ENCODE data around the gene FAM193B.

Gene FAM193B

DNA sequence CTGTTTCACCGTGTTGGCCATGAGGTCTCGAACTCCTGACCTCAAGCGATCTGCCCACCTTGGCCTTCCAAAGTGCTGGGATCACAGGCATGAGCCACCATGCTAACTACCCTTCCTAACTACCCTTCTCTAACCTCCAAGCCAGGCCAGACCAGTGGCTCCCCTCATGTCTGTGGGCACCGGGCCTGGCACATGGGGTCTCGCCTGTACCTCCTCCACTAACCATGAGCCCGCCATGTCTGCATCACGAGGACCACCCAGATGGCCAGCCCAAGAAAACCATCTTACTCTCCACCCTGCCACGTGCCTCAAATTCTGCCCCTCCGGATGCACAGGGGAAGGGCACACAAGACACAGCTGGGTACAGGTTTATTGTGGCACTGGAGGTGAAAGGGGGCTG lies 71.3 kb downstream of the FAM193B start:
- no peak for DNase-seq

- no peak for DNase-seq
These were observed 72.0 kb downstream of the FAM193B start for GRCh38 chr5:177482359-177482795.

- DNase-seq, result no peak
These were observed 74.6 kb downstream of the FAM193B start for GRCh38 chr5:177479774-177480173.

DNA sequence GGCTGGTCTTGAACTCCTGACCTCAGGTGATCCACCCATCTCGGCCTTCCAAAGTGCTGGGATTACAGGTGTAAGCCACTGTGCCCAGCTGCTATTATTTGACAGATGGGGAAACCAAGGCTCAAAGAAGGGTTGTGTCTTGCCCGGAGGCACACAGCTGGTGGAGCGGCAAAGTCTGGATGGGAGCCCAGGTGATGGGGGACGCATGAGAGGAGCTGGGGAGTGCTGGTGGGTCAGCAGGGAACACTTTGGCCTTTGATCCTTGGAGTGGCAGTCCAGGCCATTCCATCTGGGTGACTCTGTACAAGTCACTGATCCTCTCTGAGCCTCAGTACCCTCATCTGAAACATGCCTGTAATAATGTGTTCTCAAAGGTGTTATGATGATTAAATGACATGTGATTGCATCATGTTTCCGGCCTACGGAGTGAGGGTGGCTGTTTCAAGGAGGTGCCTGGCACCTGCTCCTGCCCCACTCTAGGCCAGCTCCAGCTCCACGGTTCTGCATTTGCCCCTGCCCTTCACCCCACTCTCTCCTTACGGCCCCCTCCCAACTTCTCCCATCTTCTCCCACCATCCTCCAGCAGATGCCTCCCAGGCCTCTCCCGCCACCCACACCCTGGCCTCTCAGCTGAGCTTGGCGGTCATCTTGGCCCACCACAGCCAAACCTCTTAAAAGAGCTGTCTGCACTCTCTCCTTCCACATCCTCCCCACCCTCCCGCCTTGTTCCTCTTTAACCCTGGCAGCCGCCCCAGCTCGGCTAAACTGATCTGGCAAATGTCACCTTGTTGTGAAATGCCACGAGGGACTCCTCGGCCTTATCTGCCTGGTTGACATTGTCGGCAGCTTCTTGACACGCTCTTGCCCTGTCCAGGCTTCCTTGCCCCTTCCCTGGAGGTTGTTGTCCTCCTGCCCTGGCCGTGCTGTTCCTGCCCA lies 75.4 kb downstream of the FAM193B start:
- peak; percentile 56 for DNase-seq

DNA sequence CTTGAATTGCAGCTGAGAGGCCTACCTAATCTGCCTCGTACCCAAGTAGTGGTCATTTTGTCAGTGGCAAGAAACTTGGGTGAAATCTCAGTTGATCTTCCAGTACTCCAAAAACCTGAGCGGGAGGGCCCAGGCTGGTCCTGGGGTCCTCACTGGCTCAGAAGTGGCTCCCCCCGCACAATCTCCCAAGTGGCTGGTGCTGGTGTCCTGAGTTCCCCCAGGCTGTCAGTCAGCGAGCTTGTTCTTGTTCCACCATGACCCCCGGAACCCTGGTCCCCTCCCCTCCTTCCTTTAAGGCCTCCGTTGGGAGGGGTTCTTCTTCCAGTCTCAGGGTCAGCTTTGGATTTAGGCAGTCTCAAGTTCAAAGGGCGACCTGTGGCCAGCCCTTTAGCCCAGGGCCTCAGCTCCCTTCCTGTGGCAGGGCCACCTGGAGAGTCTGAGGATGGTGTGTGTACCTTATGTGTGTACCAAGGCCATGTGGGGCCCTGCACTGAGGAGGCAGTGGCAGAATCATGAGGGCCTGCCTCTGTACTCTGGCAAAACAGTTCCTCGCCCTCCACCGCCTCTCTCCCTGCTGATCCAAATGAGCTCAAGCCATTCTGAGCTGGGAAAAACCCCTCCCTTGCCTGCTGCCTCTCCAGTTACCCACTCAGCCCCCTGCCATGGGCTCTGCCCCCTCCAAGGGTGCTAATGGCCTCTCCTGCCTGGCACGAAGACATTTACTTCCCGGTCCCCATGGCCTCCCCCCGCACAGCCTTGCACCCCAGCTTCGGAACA lies 76.5 kb downstream of the FAM193B start:
- DNase-seq, result no peak

DNA sequence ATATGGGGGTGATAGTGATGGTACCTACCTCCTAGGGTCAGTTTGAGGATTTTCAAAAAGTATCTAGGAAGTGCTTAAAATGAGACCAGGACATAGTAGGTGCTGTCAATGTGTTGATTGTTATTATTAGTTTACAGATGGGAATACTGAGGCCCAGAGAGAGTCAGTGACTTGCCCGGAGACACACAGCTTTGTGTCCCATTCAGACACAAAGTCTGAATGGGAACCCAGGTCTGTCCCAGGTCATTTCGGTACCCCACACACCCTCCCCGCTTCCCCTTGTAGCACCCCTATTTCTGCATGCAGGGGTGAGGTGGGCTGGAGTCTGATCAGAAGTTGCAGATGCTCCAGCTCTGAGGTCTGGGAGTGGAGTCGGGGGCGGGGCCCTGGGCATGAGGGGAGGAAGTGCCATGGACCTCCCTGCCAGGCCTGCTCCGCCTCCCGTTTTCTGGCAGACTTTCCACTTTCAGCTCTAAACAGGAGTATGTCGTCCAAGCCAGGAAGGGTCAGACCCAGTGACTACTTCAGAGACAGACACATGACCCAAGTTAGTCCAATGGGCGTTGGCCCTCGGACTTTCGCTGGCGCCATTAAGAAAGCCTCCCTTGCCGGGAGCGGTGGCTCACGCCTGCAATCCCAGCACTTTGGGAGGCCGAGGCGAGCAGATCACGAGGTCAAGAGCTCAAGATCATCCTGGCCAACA lies 77.7 kb downstream of the FAM193B start:
- DNase-seq, result peak; percentile 66

DNA sequence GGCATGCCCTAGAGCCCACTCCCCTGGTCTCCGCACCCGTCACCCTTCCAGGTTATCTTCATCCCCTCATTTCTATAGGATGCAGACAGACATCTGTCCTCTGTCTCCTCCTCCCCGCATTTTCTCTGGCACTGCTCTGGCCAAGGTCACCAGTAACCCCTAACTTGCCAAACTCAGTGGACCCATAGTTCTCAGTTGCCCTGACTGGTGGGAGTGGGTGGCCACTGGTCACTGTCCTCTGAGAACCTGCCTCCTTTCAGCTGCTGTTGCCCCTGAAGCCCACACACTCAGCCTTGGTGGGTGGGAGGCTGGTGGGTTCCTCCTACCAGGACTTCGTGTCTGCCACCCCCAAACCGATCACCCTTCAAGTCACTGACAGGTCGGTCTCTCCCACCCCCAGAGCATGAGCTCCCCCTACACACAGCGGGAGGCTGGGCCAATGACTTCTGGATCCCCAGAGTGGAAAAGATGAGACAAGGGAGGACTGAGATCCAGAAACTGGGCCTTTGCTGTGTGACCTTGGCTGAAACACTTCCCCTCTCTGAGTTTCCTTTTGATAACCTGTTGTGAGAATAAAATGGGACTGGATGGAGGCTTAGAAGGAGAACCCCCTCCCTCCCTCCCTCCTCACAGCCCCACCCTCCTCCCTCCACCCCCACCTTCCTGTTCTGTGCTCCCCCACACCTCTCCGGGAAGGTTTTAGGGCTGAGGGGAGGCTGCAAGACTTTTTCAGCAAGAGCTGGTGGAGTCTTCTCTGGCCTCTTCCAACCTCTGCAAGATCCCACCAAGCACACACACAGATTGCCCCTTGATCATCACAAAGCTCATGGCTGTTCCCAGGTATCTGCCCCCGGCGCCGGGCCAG lies 78.6 kb downstream of the FAM193B start:
- no peak for DNase-seq

- no peak for DNase-seq
These were observed 79.4 kb downstream of the FAM193B start for GRCh38 chr5:177474846-177475562.

GRCh38 chr5:177474002-177474476 lies 80.3 kb downstream of the FAM193B start:
- DNase-seq, result no peak

DNA sequence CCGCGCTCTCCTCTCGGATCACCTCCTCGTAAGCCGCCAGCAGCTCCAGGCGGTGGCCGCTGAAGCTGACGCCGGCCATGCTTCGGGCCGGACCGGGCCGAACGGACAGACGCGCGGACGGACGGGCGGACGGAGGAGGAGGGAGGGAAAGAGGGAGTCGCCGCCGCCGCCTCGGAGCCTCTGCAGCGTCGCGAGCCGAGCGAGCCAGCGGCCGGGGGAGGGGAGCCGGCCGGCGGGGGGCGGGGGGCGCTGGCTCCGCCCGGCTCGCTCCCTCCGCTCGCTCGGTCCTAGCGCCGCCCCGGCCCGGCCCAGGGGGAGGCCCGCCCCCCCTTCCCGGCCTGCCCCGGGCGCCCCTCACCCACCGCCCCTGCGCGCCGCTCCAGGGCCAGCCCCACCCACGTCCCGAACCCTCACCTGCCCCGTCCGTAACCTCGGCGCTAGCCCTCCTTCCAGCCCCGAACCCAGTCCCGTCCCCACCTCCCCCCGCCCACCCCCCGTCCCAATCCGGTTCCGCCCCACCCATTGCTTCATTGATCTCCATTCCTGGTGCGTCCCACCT lies 80.8 kb downstream of the FAM193B start, which contains the start of gene DBN1:
TSS of gene DBN1 (minus strand) at position 192 of the 559 bp plus-strand sequence. CDS start at position 79, 113 bp downstream.
- DNase-seq, result peak; percentile 80

- DNase-seq, result peak; percentile 64
These were observed 81.6 kb downstream of the FAM193B start for GRCh38 chr5:177472460-177473442.

GRCh38 chr5:177471610-177472356 lies 82.6 kb downstream of the FAM193B start:
- DNase-seq, result peak; percentile 71

GRCh38 chr5:177470759-177471536 lies 83.4 kb downstream of the FAM193B start:
- DNase-seq, result peak; percentile 79

Data from fibroblast of skin of right biceps (primary cell).